Stomach smooth muscle (tissue), 2 donors: ENCODE data around the gene FHIT.

ENCODE experiments used
- H3K27ac ChIP-seq: one replicate; pipeline ENCODE4 v1.7.0; 2013; ENCODE audit warnings: mild to moderate bottlenecking, low read length, inconsistent platforms
- H3K27me3 ChIP-seq, 2 donors: one replicate each; pipeline ENCODE4 v1.7.0; 2013; ENCODE audit warnings: low read length in 2 of 2; ENCODE audit not compliant: insufficient read depth in 2 of 2, control insufficient read depth in 1 of 2
- H3K36me3 ChIP-seq, 2 donors: one replicate each; pipeline ENCODE4 v1.7.0; 2013; ENCODE audit warnings: low read length in 2 of 2; ENCODE audit not compliant: control insufficient read depth in 2 of 2, insufficient read depth in 2 of 2
- H3K4me1 ChIP-seq: one replicate; pipeline ENCODE4 v1.7.0; 2013; ENCODE audit warnings: low read length; ENCODE audit not compliant: control insufficient read depth, insufficient read depth
- H3K4me3 ChIP-seq, 2 donors: one replicate each; pipeline ENCODE4 v1.7.0; 2013; ENCODE audit warnings: low read length in 2 of 2
- H3K9ac ChIP-seq, 2 donors: one replicate each; pipeline ENCODE4 v1.7.0; 2013; ENCODE audit warnings: low read length in 2 of 2, mild to moderate bottlenecking in 1 of 2
- H3K9me3 ChIP-seq, 2 donors: one replicate each; pipeline ENCODE4 v1.7.0; 2013; ENCODE audit warnings: low read length in 2 of 2; ENCODE audit not compliant: control insufficient read depth in 2 of 2
- donor health status: healthy.
- donor health status: Pancreatic carcinoma.

The FHIT gene

DNA sequence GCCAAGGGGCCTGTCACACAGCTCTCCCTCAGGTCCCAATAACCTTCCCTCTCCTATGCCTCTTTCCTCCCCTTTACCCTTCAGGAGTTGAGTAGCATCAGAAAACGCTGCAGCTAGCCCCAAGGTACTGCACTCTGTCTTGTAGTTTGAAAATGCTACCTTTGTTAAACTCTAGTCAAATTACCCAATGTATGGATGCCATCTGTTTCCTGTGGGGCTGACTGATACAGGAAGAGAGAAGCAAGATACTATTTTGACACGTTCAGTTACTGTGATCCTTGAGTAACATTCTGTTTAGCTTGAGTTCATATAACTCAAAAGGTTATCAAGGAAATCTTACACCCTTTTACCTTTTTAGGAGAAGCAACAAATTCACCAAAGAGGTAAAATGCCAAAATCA is 493.1 kb downstream of the FHIT start:
- no peaks in the 10 kb centered on the region for H3K9me3 ChIP-seq
- H3K27ac ChIP-seq = no peak overlapping the region
- no peaks in the 10 kb centered on the region for H3K36me3 ChIP-seq
- H3K4me3 ChIP-seq = no peak overlapping the region
- no peaks in the 10 kb centered on the region for H3K27me3 ChIP-seq
- H3K9ac ChIP-seq = no peak overlapping the region
- no peaks in the 10 kb centered on the region for H3K4me1 ChIP-seq

DNA sequence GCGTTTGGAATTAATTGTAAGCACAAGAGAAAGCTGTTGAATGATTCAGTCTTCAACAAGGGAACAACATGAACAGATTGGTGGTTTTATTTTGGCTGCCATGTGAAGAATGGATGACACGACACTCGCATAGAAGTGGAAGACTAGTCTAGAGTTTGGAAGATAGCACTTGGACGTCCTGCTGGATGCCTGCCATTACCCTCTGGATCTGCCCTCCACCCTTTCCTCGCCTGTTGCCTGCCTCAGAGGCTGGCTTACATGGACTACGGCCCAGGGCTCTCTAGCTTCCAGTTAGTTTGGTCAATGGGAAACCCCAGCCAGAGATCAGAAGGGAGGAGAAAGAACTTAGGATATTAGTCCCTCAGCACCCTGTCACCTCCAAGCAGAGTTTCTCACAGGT is 493.5 kb downstream of the FHIT start:
- Histone ChIP-seq H3K36me3 (no peaks in the 10 kb centered on the region), H3K9me3 (no peaks in the 10 kb centered on the region), H3K27ac (no peak overlapping the region), H3K27me3 (no peaks in the 10 kb centered on the region), H3K4me1 (no peaks in the 10 kb centered on the region), H3K9ac (no peak overlapping the region), H3K4me3 (no peak overlapping the region)

DNA sequence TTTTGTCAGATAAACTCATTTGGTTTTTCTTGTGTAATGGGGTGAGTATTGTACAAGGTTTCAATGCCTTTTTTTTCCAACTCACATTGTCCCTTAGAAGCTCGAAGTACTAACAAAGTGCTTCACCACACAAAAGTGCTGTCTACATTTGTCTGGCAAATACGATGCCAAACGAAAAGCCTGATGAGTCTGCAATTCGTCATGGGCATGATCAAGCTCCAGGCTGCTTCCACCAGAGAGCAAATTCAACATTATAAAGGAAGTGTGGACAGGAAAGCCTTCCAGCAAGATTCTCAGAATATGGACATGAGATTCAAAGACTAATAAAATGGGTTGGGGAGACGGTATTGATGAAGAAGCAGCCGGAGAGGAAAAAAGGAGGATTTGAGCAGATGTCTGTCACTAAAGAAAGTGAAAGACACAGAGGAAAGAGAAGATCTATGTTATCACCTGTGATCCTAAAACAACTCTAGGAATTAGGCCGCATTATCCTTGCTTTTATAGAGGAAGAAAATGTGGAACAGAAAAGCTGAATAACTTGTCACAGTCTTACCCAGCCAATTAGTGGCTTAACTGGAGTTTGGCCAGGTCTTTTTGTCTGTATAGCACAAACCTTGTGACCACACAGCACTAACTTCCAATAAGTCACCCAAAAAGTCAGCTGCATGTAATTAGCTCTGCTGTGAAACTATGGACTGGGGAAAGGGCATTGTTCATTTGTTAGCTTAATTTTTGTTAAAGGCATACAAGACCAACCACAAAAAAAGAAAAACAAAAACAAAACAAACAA is 494.8 kb downstream of the FHIT start:
- no peaks in the 10 kb centered on the region for H3K4me1 ChIP-seq
- no peaks in the 10 kb centered on the region for H3K9me3 ChIP-seq
- no peak overlapping the region for H3K9ac ChIP-seq

DNA sequence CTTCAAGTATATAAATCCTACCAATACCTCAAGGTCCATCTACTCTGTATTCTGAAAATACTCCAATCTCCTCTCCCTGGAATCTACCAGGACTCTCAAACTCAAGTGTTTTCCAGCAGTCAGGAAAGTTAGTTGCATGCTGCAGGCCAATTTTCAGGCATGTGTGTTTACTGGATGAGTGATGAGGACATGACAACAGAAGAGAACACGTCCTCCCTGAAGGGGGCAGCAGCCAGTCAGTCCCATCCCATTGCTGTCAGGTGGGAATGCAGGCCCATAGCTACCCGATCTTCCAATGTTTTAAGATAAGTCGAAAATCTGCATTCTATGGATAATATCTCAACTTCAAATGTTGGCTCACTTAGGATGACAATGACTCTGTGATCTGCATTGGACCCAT is 496.2 kb downstream of the FHIT start:
- H3K9ac ChIP-seq = no peak overlapping the region
- no peak overlapping the region for H3K4me3 ChIP-seq
- peaks cover 0 to 3% of the 10 kb centered on the region in 2 donors for H3K9me3 ChIP-seq
- no peaks in the 10 kb centered on the region for H3K4me1 ChIP-seq
- no peak overlapping the region for H3K27ac ChIP-seq
- no peaks in the 10 kb centered on the region for H3K36me3 ChIP-seq
- H3K27me3 ChIP-seq = no peaks in the 10 kb centered on the region

More for the DNA sequence above, 494.8 kb downstream of the FHIT start:
- no peak overlapping the region for H3K4me3 ChIP-seq
- no peak overlapping the region for H3K27ac ChIP-seq
- H3K27me3 ChIP-seq = no peaks in the 10 kb centered on the region
- H3K36me3 ChIP-seq = no peaks in the 10 kb centered on the region

DNA sequence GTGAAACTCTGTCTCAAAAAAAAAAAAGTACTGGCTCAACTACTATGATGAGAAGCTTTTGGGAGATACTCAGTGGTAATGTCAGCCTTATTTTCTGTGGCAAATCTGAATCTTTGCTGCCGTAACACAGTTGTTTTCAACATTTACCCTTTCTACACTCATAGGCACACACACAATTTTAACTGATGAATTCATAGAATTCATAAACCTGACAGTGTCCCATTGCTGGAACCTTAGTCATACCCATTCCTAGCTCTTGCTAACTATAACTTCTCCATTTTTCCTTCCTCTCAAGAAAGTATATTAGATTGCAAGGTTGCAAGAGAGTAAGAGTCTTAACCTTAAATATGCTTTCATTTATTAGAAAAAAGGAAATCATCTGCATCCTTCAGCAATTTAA is 496.6 kb downstream of the FHIT start:
- H3K9ac ChIP-seq = no peak overlapping the region
- H3K27me3 ChIP-seq = no peaks in the 10 kb centered on the region
- peaks cover 0 to 3% of the 10 kb centered on the region in 2 donors for H3K9me3 ChIP-seq
- H3K4me3 ChIP-seq = no peak overlapping the region
- no peaks in the 10 kb centered on the region for H3K4me1 ChIP-seq
- no peak overlapping the region for H3K27ac ChIP-seq
- no peaks in the 10 kb centered on the region for H3K36me3 ChIP-seq

DNA sequence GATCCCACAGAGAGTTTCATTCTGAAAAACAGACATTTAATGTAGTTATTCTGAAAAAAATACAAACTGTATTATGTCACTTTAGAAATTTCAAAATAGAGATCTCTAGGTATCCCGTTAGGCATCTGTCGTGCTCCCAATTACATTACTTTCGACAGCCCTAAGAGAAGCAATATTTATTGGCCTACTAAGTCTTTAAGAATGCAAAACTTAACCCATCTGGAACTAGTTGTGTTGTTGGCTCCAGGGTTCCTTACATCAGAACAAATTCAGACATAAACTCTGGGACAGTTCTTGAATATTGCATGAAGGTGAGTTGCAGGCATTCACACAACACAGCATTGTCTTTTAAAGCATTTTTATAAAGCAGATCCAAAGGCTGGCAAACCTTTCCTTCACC is 498.4 kb downstream of the FHIT start:
- H3K4me3 ChIP-seq = no peak overlapping the region
- no peaks in the 10 kb centered on the region for H3K36me3 ChIP-seq
- no peak overlapping the region for H3K27ac ChIP-seq

DNA sequence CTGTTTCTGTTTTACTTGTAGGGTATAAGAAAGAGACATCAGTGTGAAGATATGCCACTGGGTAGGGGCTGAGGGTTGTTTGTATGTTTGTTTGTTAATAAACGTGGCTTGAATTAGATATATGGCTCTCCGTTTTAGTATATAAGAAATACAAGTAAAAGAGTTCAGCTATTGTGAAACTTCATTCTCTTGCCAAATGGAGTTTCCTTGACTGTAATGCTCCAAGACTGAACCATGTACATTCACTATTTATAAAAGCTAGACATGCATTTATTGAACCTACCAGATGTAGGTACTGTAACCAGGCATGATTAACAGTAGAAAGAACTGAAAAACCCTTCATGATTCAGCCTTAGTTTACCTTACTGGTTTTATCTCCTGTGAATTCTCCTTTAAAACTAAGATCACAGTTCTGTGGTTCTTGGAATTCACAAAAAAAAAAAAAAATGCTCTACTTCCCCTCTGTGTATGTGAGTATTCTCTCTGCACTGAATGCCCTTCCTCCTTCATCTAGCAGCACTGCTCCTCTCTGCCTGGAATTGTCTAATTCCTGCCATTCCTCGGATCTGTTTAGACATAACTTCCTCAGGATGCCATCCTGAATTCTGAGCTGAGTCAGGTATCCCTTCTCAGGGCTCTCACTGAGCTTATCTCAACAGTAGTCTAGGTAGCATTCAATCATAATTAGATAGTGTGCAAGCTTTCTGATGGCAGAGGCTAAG is 504.4 kb downstream of the FHIT start:
- H3K4me1 ChIP-seq = no peaks in the 10 kb centered on the region
- H3K9ac ChIP-seq = no peak overlapping the region
- peaks cover 0 to 3% of the 10 kb centered on the region in 2 donors for H3K9me3 ChIP-seq
- H3K36me3 ChIP-seq = no peaks in the 10 kb centered on the region
- no peaks in the 10 kb centered on the region for H3K27me3 ChIP-seq
- H3K27ac ChIP-seq = no peak overlapping the region
- no peak overlapping the region for H3K4me3 ChIP-seq

More for the DNA sequence above, 498.4 kb downstream of the FHIT start:
- peaks cover 0 to 3% of the 10 kb centered on the region in 2 donors for H3K9me3 ChIP-seq
- H3K27me3 ChIP-seq = no peaks in the 10 kb centered on the region
- H3K4me1 ChIP-seq = no peaks in the 10 kb centered on the region
- H3K9ac ChIP-seq = no peak overlapping the region

DNA sequence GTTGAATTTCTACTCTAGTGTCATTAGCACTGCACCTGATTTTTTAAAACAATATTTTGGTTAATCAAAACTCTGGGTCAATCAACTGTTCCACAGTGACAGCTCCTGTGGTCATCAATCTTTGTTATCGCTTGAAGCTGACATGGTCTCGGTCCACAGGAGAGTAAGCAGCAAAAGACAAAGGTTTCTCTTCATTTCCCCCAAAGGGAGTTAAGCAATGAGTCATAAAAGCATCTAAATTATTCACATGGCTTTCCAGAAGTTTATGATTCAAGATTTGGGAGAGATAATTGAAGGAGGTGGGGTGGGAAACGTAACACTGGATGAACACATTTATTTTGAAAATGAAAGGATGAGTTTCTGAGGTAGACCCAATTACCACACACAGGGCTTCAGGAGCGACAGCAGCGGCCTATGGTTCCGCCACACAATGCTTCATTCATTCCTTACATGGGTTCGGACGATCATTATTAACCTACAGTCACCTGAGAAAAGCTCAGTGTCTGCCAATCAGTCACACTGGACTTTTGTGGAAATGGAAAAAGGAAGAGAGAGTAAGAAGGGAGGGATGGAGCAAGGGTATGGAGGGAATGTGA is 505.1 kb downstream of the FHIT start:
- Histone ChIP-seq H3K27ac (no peak overlapping the region), H3K36me3 (no peaks in the 10 kb centered on the region)

DNA sequence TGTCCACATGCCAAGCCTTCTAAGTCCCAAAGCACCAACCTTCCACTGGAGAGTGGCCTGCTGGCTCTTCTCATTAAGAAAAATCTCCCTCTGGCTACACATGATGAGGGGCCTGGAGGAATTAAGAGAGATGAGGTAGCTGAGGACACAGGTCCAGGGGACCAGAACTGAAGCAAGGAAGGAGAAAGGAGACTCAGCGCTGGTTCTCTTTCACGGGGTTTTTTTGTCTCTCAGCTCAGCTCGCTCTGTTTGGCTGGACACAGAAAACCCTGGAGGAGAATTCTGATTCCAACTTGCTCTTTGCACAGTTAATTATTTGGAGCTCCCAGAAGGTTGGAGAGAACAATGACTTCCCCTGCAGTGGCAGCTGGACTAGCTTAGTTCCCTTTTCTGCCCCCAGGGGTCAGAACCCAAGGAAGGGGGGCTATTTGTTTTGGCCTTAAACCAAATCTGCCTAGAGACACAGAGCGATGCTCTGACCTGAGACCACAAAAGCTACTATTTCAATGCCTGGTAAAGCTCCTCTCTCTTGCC is 507.6 kb downstream of the FHIT start:
- no peak overlapping the region for H3K9ac ChIP-seq
- H3K27me3 ChIP-seq = no peaks in the 10 kb centered on the region
- H3K36me3 ChIP-seq = no peaks in the 10 kb centered on the region
- no peaks in the 10 kb centered on the region for H3K4me1 ChIP-seq
- no peaks in the 10 kb centered on the region for H3K9me3 ChIP-seq
- H3K27ac ChIP-seq = no peak overlapping the region
- H3K4me3 ChIP-seq = no peak overlapping the region

More for the DNA sequence above, 505.1 kb downstream of the FHIT start:
- H3K9ac ChIP-seq = no peak overlapping the region
- no peaks in the 10 kb centered on the region for H3K27me3 ChIP-seq
- H3K4me3 ChIP-seq = no peak overlapping the region
- H3K9me3 ChIP-seq = peaks cover 0 to 3% of the 10 kb centered on the region in 2 donors
- no peaks in the 10 kb centered on the region for H3K4me1 ChIP-seq

DNA sequence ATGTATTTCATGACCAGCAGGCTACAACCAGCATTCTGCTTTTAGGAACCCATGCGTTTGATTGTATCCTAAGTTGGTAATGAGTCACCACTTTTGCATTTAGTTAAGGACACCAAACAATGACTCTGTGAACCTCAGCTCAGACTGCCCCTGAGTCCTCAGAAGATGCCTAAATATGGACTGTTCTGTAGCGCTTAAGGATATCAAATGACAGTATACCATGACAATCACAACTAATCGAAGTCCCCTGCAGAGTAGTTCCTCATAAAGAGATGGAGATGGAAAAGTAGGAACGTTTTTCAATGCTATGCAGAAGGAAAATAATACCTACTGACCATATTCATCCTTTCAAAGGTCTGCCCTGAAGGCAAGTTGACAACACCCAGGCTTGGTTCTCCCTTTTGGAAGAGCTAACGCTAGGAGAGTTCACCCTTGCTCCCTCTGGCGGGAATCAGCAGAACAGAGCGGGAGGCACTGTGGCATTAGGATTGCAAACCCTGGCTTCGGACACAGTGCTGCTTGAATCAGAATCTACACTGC is 508.6 kb downstream of the FHIT start:
- no peaks in the 10 kb centered on the region for H3K36me3 ChIP-seq
- no peaks in the 10 kb centered on the region for H3K9me3 ChIP-seq
- H3K4me3 ChIP-seq = no peak overlapping the region
- H3K27me3 ChIP-seq = no peaks in the 10 kb centered on the region
- no peaks in the 10 kb centered on the region for H3K4me1 ChIP-seq
- no peak overlapping the region for H3K9ac ChIP-seq
- no peak overlapping the region for H3K27ac ChIP-seq
